ENCODE measurements around the gene CBX5. TPM values are rescaled to one million over a fixed set of nuclear protein-coding genes. Genes with fewer than 3 reads are reported as not detected.

The CBX5 gene
- total and polyA plus RNA-seq, 9 of the 15 experiments (the other 6 are each of a cell fraction or from before 2014, with no cell fraction given) = 32.6 to 102 (median 59.2) TPM

- TF ChIP-seq PREB (CRISPR knock-in tag; IDR thresholded peaks at IDR 0.05) (no peak), COPS2 (conservative IDR thresholded peaks at IDR 0.05) (no peak), ZBTB43 (CRISPR knock-in tag; IDR thresholded peaks at IDR 0.05) (no peak), NELFE (IDR thresholded peaks at IDR 0.05; ENCODE audit: insufficient read depth, insufficient read length) (no peak), HDAC2 (IDR thresholded peaks at IDR 0.05) (no peak), PYGO2 (tag; IDR thresholded peaks at IDR 0.05) (no peak), CEBPZ (IDR thresholded peaks at IDR 0.05; ENCODE audit: borderline replicate concordance, low read depth, low read length) (peak; percentile 85), PRPF4 (IDR thresholded peaks at IDR 0.05; ENCODE audit: insufficient read depth, low read depth, low read length, poor library complexity, severe bottlenecking) (no peak), HOXB6 (CRISPR knock-in tag; IDR thresholded peaks at IDR 0.05; ENCODE audit: borderline replicate concordance) (no peak), ZNF778 (CRISPR knock-in tag; IDR thresholded peaks at IDR 0.05) (no peak), EHMT2 (IDR thresholded peaks at IDR 0.05) (no peak), GATAD2A (IDR thresholded peaks at IDR 0.05) (no peak), POLR2H (tag; IDR thresholded peaks at IDR 0.05; ENCODE audit: low read depth) (peak; percentile 89), HES1 (IDR thresholded peaks at IDR 0.05; ENCODE audit: low read depth) (no peak), NONO (IDR thresholded peaks at IDR 0.05; ENCODE audit: low read depth in 2 of 2, low read length in 1 of 2) (no peak), ATF1 (CRISPR knock-in tag; IDR thresholded peaks at IDR 0.05) (no peak), ATF1 (tag; IDR thresholded peaks at IDR 0.05) (no peak; the same call in 1 of the 2 replicates), CBX5 (IDR thresholded peaks at IDR 0.05; ENCODE audit: borderline replicate concordance, low read depth) (no peak), ZNF263 (CRISPR knock-in tag; IDR thresholded peaks at IDR 0.05; ENCODE audit: borderline replicate concordance) (peak; percentile 48; the same call in 1 of the 2 replicates)
Observed at GRCh38 chr12:54279632-54280467, at the start of gene CBX5 (continued).
